Tibial artery (tissue), 4 donors: Measurements from ENCODE around the gene ZNF512B.

Experiments used
- DNase-seq, 2 donors: peaks; one replicate each; pipeline ENCODE4 v3.0.0-alpha.2; 2019
- H3K27ac ChIP-seq, 2 donors: fragments of 200-600 bp; sonication (generic) in 1 of 2; 1 replicate in 1 of 2; 2 replicates in 1 of 2; pipeline ENCODE4 v1.5.1; 2018 to 2019; ENCODE audit warnings: mild to moderate bottlenecking in 1 of 2
- H3K27me3 ChIP-seq, 2 donors: fragments of 200-600 bp; sonication (generic) in 1 of 2; one replicate each; pipeline versions ENCODE4 v1.5.1 to v1.6.0; 2016 to 2019
- H3K36me3 ChIP-seq, 3 donors: fragments of 200-600 bp; sonication (generic) in 2 of 3; one replicate each; pipeline ENCODE4 v1.5.1; 2016 to 2019; ENCODE audit warnings: mild to moderate bottlenecking in 2 of 3
- H3K4me1 ChIP-seq, 4 donors: fragments of 200-600 bp; sonication (generic) in 2 of 4; 1 replicate in 3 of 4; 2 replicates in 1 of 4; pipeline ENCODE4 v1.5.1; 2016 to 2019
- H3K4me3 ChIP-seq, 2 donors: fragments of 200-600 bp; sonication (generic) in 1 of 2; 1 replicate in 1 of 2; 2 replicates in 1 of 2; pipeline ENCODE4 v1.5.1; 2018 to 2019; ENCODE audit warnings: mild to moderate bottlenecking in 2 of 2
- H3K9me3 ChIP-seq, 3 donors: fragments of 200-600 bp; sonication (generic) in 1 of 3; one replicate each; pipeline ENCODE4 v1.5.1; 2016 to 2019
- intact Hi-C: fragments of 100-400 bp; cut with DNase I; formaldehyde crosslinking; loops from one replicate; pipeline ENCODE4 v1.15.0; 2023; ENCODE audit warnings: low total_unique reads
- TF ChIP-seq, protein P1 (sequence below), 2 experiments: fragments of 200-600 bp in 1 of 2; fragments of 450-650 bp in 1 of 2; IDR thresholded peaks; one replicate each; pipeline ENCODE4 v1.5.1; 2017 to 2019; ENCODE audit warnings: antibody characterized with exemption in 2 of 2, mild to moderate bottlenecking in 1 of 2, moderate library complexity in 1 of 2

ZNF512B gene

GRCh38 chr20:63967330-63968135, 2.2 kb downstream of the ZNF512B start:
- Histone ChIP-seq H3K36me3 (peaks cover 0 to 44% (median 30%) of the 10 kb centered on the region in 3 donors), H3K4me1 (peaks cover 0 to 23% (median 16%) of the 10 kb centered on the region in 4 donors), H3K9me3 (no peaks in the 10 kb centered on the region), H3K27ac (no peak overlapping the region), H3K27me3 (no peaks in the 10 kb centered on the region), H3K4me3 (no peak overlapping the region)
- TF ChIP-seq, protein P1, sequence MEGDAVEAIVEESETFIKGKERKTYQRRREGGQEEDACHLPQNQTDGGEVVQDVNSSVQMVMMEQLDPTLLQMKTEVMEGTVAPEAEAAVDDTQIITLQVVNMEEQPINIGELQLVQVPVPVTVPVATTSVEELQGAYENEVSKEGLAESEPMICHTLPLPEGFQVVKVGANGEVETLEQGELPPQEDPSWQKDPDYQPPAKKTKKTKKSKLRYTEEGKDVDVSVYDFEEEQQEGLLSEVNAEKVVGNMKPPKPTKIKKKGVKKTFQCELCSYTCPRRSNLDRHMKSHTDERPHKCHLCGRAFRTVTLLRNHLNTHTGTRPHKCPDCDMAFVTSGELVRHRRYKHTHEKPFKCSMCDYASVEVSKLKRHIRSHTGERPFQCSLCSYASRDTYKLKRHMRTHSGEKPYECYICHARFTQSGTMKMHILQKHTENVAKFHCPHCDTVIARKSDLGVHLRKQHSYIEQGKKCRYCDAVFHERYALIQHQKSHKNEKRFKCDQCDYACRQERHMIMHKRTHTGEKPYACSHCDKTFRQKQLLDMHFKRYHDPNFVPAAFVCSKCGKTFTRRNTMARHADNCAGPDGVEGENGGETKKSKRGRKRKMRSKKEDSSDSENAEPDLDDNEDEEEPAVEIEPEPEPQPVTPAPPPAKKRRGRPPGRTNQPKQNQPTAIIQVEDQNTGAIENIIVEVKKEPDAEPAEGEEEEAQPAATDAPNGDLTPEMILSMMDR (IDR thresholded peaks at IDR 0.05), result no peak
- DNase-seq, result peak in 1 of 2 donors; percentile 17
- intact Hi-C loops, result no loop called here

- Histone ChIP-seq H3K4me3 (no peak overlapping the region), H3K9me3 (no peaks in the 10 kb centered on the region), H3K27ac (no peak overlapping the region), H3K27me3 (no peaks in the 10 kb centered on the region), H3K36me3 (peaks cover 5 to 50% (median 36%) of the 10 kb centered on the region in 3 donors), H3K4me1 (peaks cover 0 to 23% (median 16%) of the 10 kb centered on the region in 4 donors)
- TF ChIP-seq, protein P1 (IDR thresholded peaks at IDR 0.05), result no peak
- DNase-seq, result peak in 1 of 2 donors; percentile 15
- intact Hi-C loops, result no loop called here
Measured at GRCh38 chr20:63966944-63967322, 2.8 kb downstream of the ZNF512B start.

GRCh38 chr20:63966172-63966943, 3.4 kb downstream of the ZNF512B start:
- H3K27ac ChIP-seq, result no peak overlapping the region
- H3K4me3 ChIP-seq, result no peak overlapping the region
- intact Hi-C loops, result no loop called here
- DNase-seq, result no peak
- H3K4me1 ChIP-seq, result peaks cover 0 to 23% (median 16%) of the 10 kb centered on the region in 4 donors
- TF ChIP-seq, protein P1 (IDR thresholded peaks at IDR 0.05), result no peak
- H3K36me3 ChIP-seq, result peaks cover 7 to 56% (median 42%) of the 10 kb centered on the region in 3 donors
- no peaks in the 10 kb centered on the region for H3K27me3 ChIP-seq
- no peaks in the 10 kb centered on the region for H3K9me3 ChIP-seq

- TF ChIP-seq, protein P1 (IDR thresholded peaks at IDR 0.05), result no peak
- H3K36me3 ChIP-seq, result peaks cover 14 to 75% (median 54%) of the 10 kb centered on the region in 3 donors
- no peak overlapping the region for H3K4me3 ChIP-seq
- peaks cover 0 to 13% (median 9%) of the 10 kb centered on the region in 4 donors for H3K4me1 ChIP-seq
- DNase-seq, result no peak
- H3K9me3 ChIP-seq, result no peaks in the 10 kb centered on the region
- no peaks in the 10 kb centered on the region for H3K27me3 ChIP-seq
- H3K27ac ChIP-seq, result no peak overlapping the region
- intact Hi-C loops, result no loop called here
Measured at GRCh38 chr20:63964412-63964811, 5.3 kb downstream of the ZNF512B start.

GRCh38 chr20:63963784-63964301, 5.9 kb downstream of the ZNF512B start:
- no peak overlapping the region for H3K4me3 ChIP-seq
- H3K27me3 ChIP-seq, result no peaks in the 10 kb centered on the region
- TF ChIP-seq, protein P1 (IDR thresholded peaks at IDR 0.05), result no peak
- no peak for DNase-seq
- H3K4me1 ChIP-seq, result peaks cover 0 to 9% (median 5%) of the 10 kb centered on the region in 4 donors
- H3K27ac ChIP-seq, result no peak overlapping the region
- H3K9me3 ChIP-seq, result no peaks in the 10 kb centered on the region
- intact Hi-C loops, result no loop called here
- H3K36me3 ChIP-seq, result peaks cover 16 to 81% (median 58%) of the 10 kb centered on the region in 3 donors
